Measurements from ENCODE around the gene PRKCZ.

The PRKCZ gene

GRCh38 chr1:2132222-2133038, 82.2 kb downstream of the PRKCZ start:
- peak overlapping the region; percentile 64 for H4K91ac ChIP-seq (ENCODE audit: low read depth, low read length)
- peak overlapping the region; percentile 62 for H3K4me3 ChIP-seq (ENCODE audit: low read depth, low read length)
- peaks cover 33% of the 10 kb centered on the region for H3K79me1 ChIP-seq (ENCODE audit: low read length)
- H4K8ac ChIP-seq (ENCODE audit: low read depth, low read length), result peak overlapping the region; percentile 68
- H3K79me2 ChIP-seq (ENCODE audit: control insufficient read depth, insufficient read depth, low read length, poor library complexity), result peaks cover 17% of the 10 kb centered on the region
- no peaks in the 10 kb centered on the region for H3K27me3 ChIP-seq (ENCODE audit: insufficient read depth, low read length)
- H3K4ac ChIP-seq (ENCODE audit: low read depth, low read length), result peak overlapping the region; percentile 34
- peak overlapping the region; percentile 49 for H3K14ac ChIP-seq (ENCODE audit: low read length)
- H3K36me3 ChIP-seq (ENCODE audit: control insufficient read depth in 1 of 2, insufficient read depth in 2 of 2, low read length in 2 of 2), result peaks cover 19 to 22% of the 10 kb centered on the region in 2 experiments
- peak overlapping the region; percentile 23 for H2BK5ac ChIP-seq (ENCODE audit: low read depth, low read length, poor library complexity)
- peak overlapping the region; percentile 23 for H2AFZ ChIP-seq (ENCODE audit: insufficient read depth, low read length, poor library complexity)
- peak overlapping the region; percentile 45 for H2BK120ac ChIP-seq (ENCODE audit: insufficient read depth, low read length, poor library complexity)
- H3K4me1 ChIP-seq (ENCODE audit: control insufficient read depth in 1 of 2, insufficient read depth in 2 of 2, low read length in 2 of 2), result peaks cover 37 to 40% of the 10 kb centered on the region in 2 experiments
- H3K9me3 ChIP-seq (ENCODE audit: insufficient read depth, low read depth, low read length), result no peaks in the 10 kb centered on the region
- DNase-seq, result peak; percentile 87 to 94
- no peak overlapping the region for H3K23ac ChIP-seq (ENCODE audit: low read length)
- H3K27ac ChIP-seq (ENCODE audit: low read depth, low read length), result peak overlapping the region; percentile 69
- H3K18ac ChIP-seq (ENCODE audit: low read length), result peak overlapping the region; percentile 49
- H3K4me2 ChIP-seq (ENCODE audit: low read length), result peak overlapping the region; percentile 73
- no peak overlapping the region for H4K12ac ChIP-seq (ENCODE audit: low read depth, low read length)
- H2BK12ac ChIP-seq (ENCODE audit: low read length), result peak overlapping the region; percentile 19
- peak overlapping the region; percentile 64 for H2AK5ac ChIP-seq (ENCODE audit: low read length)
- WGBS (ENCODE audit: extremely low coverage, insufficient coverage, insufficient read length), result no CpG with 5 or more reads among the region's 40 CpGs
- no peak overlapping the region for H3K9ac ChIP-seq (ENCODE audit: low read length)

- Histone ChIP-seq H3K4me1 (ENCODE audit: control insufficient read depth in 1 of 2, insufficient read depth in 2 of 2, low read length in 2 of 2) (peaks cover 38 to 41% of the 10 kb centered on the region in 2 experiments), H3K14ac (ENCODE audit: low read length) (peak overlapping the region; percentile 78), H3K4ac (ENCODE audit: low read depth, low read length) (peak overlapping the region; percentile 90), H3K4me2 (ENCODE audit: low read length) (peak overlapping the region; percentile 73), H3K27me3 (ENCODE audit: insufficient read depth, low read length) (no peaks in the 10 kb centered on the region), H2AFZ (ENCODE audit: insufficient read depth, low read length, poor library complexity) (peak overlapping the region; percentile 46), H4K8ac (ENCODE audit: low read depth, low read length) (peak overlapping the region; percentile 89), H3K79me1 (ENCODE audit: low read length) (peaks cover 33% of the 10 kb centered on the region), H3K36me3 (ENCODE audit: control insufficient read depth in 1 of 2, insufficient read depth in 2 of 2, low read length in 2 of 2) (peaks cover 23 to 25% of the 10 kb centered on the region in 2 experiments), H2BK12ac (ENCODE audit: low read length) (peak overlapping the region; percentile 89), H3K9ac (ENCODE audit: low read length) (no peak overlapping the region), H4K12ac (ENCODE audit: low read depth, low read length) (peak overlapping the region; percentile 85), H3K79me2 (ENCODE audit: control insufficient read depth, insufficient read depth, low read length, poor library complexity) (peaks cover 17% of the 10 kb centered on the region), H2BK5ac (ENCODE audit: low read depth, low read length, poor library complexity) (peak overlapping the region; percentile 68), H3K18ac (ENCODE audit: low read length) (peak overlapping the region; percentile 94), H2BK120ac (ENCODE audit: insufficient read depth, low read length, poor library complexity) (peak overlapping the region; percentile 94), H4K91ac (ENCODE audit: low read depth, low read length) (peak overlapping the region; percentile 98), H3K4me3 (ENCODE audit: low read depth, low read length) (peak overlapping the region; percentile 62), H2AK5ac (ENCODE audit: low read length) (peak overlapping the region; percentile 97), H3K27ac (ENCODE audit: low read depth, low read length) (peak overlapping the region; percentile 98), H3K9me3 (ENCODE audit: insufficient read depth, low read depth, low read length) (no peaks in the 10 kb centered on the region), H3K23ac (ENCODE audit: low read length) (no peak overlapping the region)
- DNase-seq, result peak; percentile 100
- no CpG with 5 or more reads among the region's 63 CpGs for WGBS (ENCODE audit: extremely low coverage, insufficient coverage, insufficient read length)
Measured at GRCh38 chr1:2133039-2133878, 83.0 kb downstream of the PRKCZ start.

GRCh38 chr1:2133879-2134215, 83.6 kb downstream of the PRKCZ start:
- peak overlapping the region; percentile 78 for H3K14ac ChIP-seq (ENCODE audit: low read length)
- peak overlapping the region; percentile 85 for H4K12ac ChIP-seq (ENCODE audit: low read depth, low read length)
- H3K4me1 ChIP-seq (ENCODE audit: control insufficient read depth in 1 of 2, insufficient read depth in 2 of 2, low read length in 2 of 2), result peaks cover 35 to 41% of the 10 kb centered on the region in 2 experiments
- H3K79me1 ChIP-seq (ENCODE audit: low read length), result peaks cover 33% of the 10 kb centered on the region
- peak overlapping the region; percentile 42 for H3K4me2 ChIP-seq (ENCODE audit: low read length)
- H2BK5ac ChIP-seq (ENCODE audit: low read depth, low read length, poor library complexity), result peak overlapping the region; percentile 68
- H3K4me3 ChIP-seq (ENCODE audit: low read depth, low read length), result no peak overlapping the region
- no peaks in the 10 kb centered on the region for H3K9me3 ChIP-seq (ENCODE audit: insufficient read depth, low read depth, low read length)
- H4K8ac ChIP-seq (ENCODE audit: low read depth, low read length), result peak overlapping the region; percentile 89
- no peak overlapping the region for H3K23ac ChIP-seq (ENCODE audit: low read length)
- peaks cover 21 to 22% of the 10 kb centered on the region in 2 experiments for H3K36me3 ChIP-seq (ENCODE audit: control insufficient read depth in 1 of 2, insufficient read depth in 2 of 2, low read length in 2 of 2)
- no CpG with 5 or more reads among the region's 17 CpGs for WGBS (ENCODE audit: extremely low coverage, insufficient coverage, insufficient read length)
- peak overlapping the region; percentile 98 for H3K27ac ChIP-seq (ENCODE audit: low read depth, low read length)
- no peak overlapping the region for H3K9ac ChIP-seq (ENCODE audit: low read length)
- H3K27me3 ChIP-seq (ENCODE audit: insufficient read depth, low read length), result no peaks in the 10 kb centered on the region
- H2BK120ac ChIP-seq (ENCODE audit: insufficient read depth, low read length, poor library complexity), result peak overlapping the region; percentile 94
- H3K18ac ChIP-seq (ENCODE audit: low read length), result peak overlapping the region; percentile 94
- H3K79me2 ChIP-seq (ENCODE audit: control insufficient read depth, insufficient read depth, low read length, poor library complexity), result peaks cover 17% of the 10 kb centered on the region
- peak overlapping the region; percentile 46 for H2AFZ ChIP-seq (ENCODE audit: insufficient read depth, low read length, poor library complexity)
- peak overlapping the region; percentile 89 for H2BK12ac ChIP-seq (ENCODE audit: low read length)
- peak overlapping the region; percentile 98 for H4K91ac ChIP-seq (ENCODE audit: low read depth, low read length)
- H2AK5ac ChIP-seq (ENCODE audit: low read length), result peak overlapping the region; percentile 97
- H3K4ac ChIP-seq (ENCODE audit: low read depth, low read length), result peak overlapping the region; percentile 90
- DNase-seq, result no peak

- no CpG with 5 or more reads among the region's 9 CpGs for WGBS (ENCODE audit: extremely low coverage, insufficient coverage, insufficient read length)
- DNase-seq, result no peak
- Histone ChIP-seq H3K27ac (ENCODE audit: low read depth, low read length) (peak overlapping the region; percentile 98), H3K9me3 (ENCODE audit: insufficient read depth, low read depth, low read length) (no peaks in the 10 kb centered on the region), H3K9ac (ENCODE audit: low read length) (no peak overlapping the region), H4K8ac (ENCODE audit: low read depth, low read length) (peak overlapping the region; percentile 90), H4K12ac (ENCODE audit: low read depth, low read length) (no peak overlapping the region), H2AFZ (ENCODE audit: insufficient read depth, low read length, poor library complexity) (no peak overlapping the region), H3K4me3 (ENCODE audit: low read depth, low read length) (no peak overlapping the region), H3K36me3 (ENCODE audit: control insufficient read depth in 1 of 2, insufficient read depth in 2 of 2, low read length in 2 of 2) (peaks cover 20 to 21% of the 10 kb centered on the region in 2 experiments), H3K4me1 (ENCODE audit: control insufficient read depth in 1 of 2, insufficient read depth in 2 of 2, low read length in 2 of 2) (peaks cover 35 to 41% of the 10 kb centered on the region in 2 experiments), H2BK120ac (ENCODE audit: insufficient read depth, low read length, poor library complexity) (peak overlapping the region; percentile 87), H3K18ac (ENCODE audit: low read length) (peak overlapping the region; percentile 95), H2AK5ac (ENCODE audit: low read length) (peak overlapping the region; percentile 15), H3K79me1 (ENCODE audit: low read length) (peaks cover 33% of the 10 kb centered on the region), H3K4me2 (ENCODE audit: low read length) (no peak overlapping the region), H3K79me2 (ENCODE audit: control insufficient read depth, insufficient read depth, low read length, poor library complexity) (peaks cover 17% of the 10 kb centered on the region), H3K23ac (ENCODE audit: low read length) (no peak overlapping the region), H3K4ac (ENCODE audit: low read depth, low read length) (peak overlapping the region; percentile 57), H3K27me3 (ENCODE audit: insufficient read depth, low read length) (no peaks in the 10 kb centered on the region), H2BK5ac (ENCODE audit: low read depth, low read length, poor library complexity) (peak overlapping the region; percentile 94), H3K14ac (ENCODE audit: low read length) (peak overlapping the region; percentile 93), H2BK12ac (ENCODE audit: low read length) (peak overlapping the region; percentile 89), H4K91ac (ENCODE audit: low read depth, low read length) (peak overlapping the region; percentile 98)
Measured at GRCh38 chr1:2134266-2134620, 84.0 kb downstream of the PRKCZ start.
